ENCODE data around the gene SEC22C. TPM values are rescaled to one million over a fixed set of nuclear protein-coding genes. Genes with fewer than 3 reads are reported as not detected.

SEC22C gene
- total RNA-seq, 1 donor from 2014 or later: 42.6 TPM

DNA sequence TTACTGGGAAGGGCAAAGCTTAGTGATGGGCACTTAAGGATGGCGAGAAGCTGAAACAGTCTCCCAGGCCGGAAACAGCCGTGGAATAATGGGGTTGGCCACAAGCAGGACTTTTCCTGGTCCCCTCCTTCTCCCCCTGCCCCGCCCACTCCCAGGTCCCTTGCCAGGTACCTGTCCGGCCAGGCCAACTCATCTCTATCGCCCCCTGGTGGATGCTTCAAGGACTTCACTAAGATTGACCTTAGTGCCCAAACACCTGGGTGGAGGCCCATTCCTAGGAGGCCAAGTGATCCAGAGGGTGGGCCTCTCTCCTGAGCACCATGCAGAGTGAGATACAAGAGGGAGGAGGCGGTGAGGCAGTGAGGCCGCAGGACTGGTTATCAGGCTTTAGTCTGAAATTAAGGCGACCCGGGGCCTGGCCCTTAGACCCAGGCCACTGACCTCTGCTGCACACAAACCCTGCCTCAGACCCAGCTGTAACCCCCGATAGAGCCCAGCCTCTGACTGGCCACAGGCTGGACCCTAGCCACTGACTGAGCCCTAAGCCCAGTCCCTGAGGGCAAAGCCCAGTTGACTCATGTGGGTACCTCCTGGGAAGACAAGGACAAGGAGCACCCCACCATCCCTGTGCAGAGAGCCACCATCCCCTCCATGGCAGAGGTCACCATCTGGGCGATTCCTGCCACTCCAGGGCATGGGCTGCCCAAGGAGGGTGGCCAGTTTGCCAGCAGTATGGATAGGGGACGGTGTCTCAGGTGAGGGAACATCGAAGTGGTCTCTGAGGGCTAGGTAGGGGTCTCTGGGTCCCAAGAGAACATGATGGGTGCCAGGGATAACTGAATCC is 41.7 kb downstream of the SEC22C start:
- no peak overlapping the region for H3K4me3 Mint-ChIP-seq
- TF ChIP-seq, protein P1, sequence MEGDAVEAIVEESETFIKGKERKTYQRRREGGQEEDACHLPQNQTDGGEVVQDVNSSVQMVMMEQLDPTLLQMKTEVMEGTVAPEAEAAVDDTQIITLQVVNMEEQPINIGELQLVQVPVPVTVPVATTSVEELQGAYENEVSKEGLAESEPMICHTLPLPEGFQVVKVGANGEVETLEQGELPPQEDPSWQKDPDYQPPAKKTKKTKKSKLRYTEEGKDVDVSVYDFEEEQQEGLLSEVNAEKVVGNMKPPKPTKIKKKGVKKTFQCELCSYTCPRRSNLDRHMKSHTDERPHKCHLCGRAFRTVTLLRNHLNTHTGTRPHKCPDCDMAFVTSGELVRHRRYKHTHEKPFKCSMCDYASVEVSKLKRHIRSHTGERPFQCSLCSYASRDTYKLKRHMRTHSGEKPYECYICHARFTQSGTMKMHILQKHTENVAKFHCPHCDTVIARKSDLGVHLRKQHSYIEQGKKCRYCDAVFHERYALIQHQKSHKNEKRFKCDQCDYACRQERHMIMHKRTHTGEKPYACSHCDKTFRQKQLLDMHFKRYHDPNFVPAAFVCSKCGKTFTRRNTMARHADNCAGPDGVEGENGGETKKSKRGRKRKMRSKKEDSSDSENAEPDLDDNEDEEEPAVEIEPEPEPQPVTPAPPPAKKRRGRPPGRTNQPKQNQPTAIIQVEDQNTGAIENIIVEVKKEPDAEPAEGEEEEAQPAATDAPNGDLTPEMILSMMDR (IDR thresholded peaks at IDR 0.05; ENCODE audit: unreplicated experiment): peak; percentile 93
- no peak overlapping the region for H3K27ac Mint-ChIP-seq
- no peaks in the 10 kb centered on the region for H3K27me3 Mint-ChIP-seq (ENCODE audit: low read depth)
- no peaks in the 10 kb centered on the region for H3K9me3 Mint-ChIP-seq
- H3K36me3 Mint-ChIP-seq: no peaks in the 10 kb centered on the region
- peak in 1 of 2 experiments; percentile 62 for DNase-seq (ENCODE audit: low spot score in 2 of 2, unreplicated experiment in 2 of 2)
- H3K4me1 Mint-ChIP-seq: no peaks in the 10 kb centered on the region

DNA sequence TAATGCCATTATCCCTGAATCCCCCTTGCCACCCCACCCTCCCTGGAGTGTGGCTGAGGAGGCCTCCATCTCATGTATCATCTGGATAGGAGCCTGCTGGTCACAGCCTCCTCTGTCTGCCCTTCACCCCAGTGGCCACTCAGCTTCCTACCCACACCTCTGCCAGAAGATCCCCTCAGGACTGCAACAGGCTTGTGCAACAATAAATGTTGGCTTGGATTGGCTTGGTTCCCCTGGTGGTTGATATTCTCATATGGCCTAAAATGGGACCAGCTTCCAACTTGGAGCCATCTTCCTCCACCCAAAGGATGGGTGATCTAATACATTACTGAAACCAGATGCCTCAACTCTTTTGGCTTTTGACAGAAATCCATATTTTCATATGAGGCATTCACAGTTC is 44.4 kb downstream of the SEC22C start:
- H3K4me3 Mint-ChIP-seq: no peak overlapping the region
- H3K27me3 Mint-ChIP-seq (ENCODE audit: low read depth): no peaks in the 10 kb centered on the region
- no peaks in the 10 kb centered on the region for H3K36me3 Mint-ChIP-seq
- no peaks in the 10 kb centered on the region for H3K9me3 Mint-ChIP-seq
- no peak overlapping the region for H3K27ac Mint-ChIP-seq
- peaks cover 5% of the 10 kb centered on the region for H3K4me1 Mint-ChIP-seq
- TF ChIP-seq, protein P1 (IDR thresholded peaks at IDR 0.05; ENCODE audit: unreplicated experiment): no peak
- DNase-seq (ENCODE audit: low spot score in 2 of 2, unreplicated experiment in 2 of 2): no peak

DNA sequence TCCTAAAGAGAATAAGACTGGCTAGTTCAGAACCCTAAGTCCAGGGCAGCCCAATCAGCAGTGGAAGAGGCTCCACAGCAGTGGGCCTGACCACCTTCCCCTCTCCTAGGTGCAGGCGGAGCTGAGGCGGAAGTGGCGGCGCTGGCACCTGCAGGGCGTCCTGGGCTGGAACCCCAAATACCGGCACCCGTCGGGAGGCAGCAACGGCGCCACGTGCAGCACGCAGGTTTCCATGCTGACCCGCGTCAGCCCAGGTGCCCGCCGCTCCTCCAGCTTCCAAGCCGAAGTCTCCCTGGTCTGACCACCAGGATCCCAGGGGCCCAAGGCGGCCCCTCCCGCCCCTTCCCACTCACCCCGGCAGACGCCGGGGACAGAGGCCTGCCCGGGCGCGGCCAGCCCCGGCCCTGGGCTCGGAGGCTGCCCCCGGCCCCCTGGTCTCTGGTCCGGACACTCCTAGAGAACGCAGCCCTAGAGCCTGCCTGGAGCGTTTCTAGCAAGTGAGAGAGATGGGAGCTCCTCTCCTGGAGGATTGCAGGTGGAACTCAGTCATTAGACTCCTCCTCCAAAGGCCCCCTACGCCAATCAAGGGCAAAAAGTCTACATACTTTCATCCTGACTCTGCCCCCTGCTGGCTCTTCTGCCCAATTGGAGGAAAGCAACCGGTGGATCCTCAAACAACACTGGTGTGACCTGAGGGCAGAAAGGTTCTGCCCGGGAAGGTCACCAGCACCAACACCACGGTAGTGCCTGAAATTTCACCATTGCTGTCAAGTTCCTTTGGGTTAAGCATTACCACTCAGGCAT is 45.6 kb downstream of the SEC22C start:
- H3K27me3 Mint-ChIP-seq (ENCODE audit: low read depth): no peaks in the 10 kb centered on the region
- H3K9me3 Mint-ChIP-seq: no peaks in the 10 kb centered on the region
- no peaks in the 10 kb centered on the region for H3K36me3 Mint-ChIP-seq
- no peak for DNase-seq (ENCODE audit: low spot score in 2 of 2, unreplicated experiment in 2 of 2)
- no peak overlapping the region for H3K27ac Mint-ChIP-seq
- H3K4me3 Mint-ChIP-seq: no peak overlapping the region
- peaks cover 5% of the 10 kb centered on the region for H3K4me1 Mint-ChIP-seq
- TF ChIP-seq, protein P1 (IDR thresholded peaks at IDR 0.05; ENCODE audit: unreplicated experiment): peak; percentile 35

DNA sequence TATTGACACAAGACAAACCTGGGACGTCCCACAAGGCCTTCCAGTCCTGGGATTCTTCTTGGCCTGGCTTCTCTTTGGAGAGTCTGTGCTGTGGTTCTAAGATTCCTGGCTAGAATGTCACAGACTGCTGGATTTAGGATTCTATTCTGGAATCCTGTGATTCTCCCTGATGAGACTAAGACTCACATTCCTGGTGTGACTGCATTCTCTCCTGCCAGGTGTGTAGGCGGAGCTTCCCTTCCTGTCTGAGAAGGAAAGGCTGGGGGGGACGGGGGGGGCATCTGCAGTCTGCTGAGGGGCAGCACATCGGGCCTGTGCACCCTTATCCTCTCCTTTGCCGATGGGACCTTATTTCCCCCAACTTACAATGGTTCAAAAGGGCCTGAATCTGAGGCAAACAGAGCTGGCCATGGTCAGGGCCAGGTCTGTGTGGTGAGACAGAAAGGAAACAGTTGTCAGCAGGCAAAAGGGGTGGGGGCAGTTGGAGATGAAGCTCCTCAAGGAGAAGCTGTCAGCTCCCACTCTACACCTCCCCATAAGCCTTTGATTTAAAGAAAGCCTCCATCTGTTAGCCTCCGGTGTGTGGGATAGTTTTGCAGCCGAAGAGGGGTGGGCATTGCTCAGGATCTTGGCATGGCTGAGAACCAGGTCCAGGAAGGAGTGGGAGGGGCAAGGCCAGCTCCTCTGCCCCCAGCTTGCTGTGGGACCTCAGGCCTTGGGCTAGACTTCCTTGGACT is 48.4 kb downstream of the SEC22C start:
- no peak overlapping the region for H3K4me3 Mint-ChIP-seq
- H3K9me3 Mint-ChIP-seq: no peaks in the 10 kb centered on the region
- no peak for DNase-seq (ENCODE audit: low spot score in 2 of 2, unreplicated experiment in 2 of 2)
- H3K36me3 Mint-ChIP-seq: no peaks in the 10 kb centered on the region
- H3K4me1 Mint-ChIP-seq: peaks cover 5% of the 10 kb centered on the region
- TF ChIP-seq, protein P1 (IDR thresholded peaks at IDR 0.05; ENCODE audit: unreplicated experiment): no peak
- no peak overlapping the region for H3K27ac Mint-ChIP-seq
- no peaks in the 10 kb centered on the region for H3K27me3 Mint-ChIP-seq (ENCODE audit: low read depth)

DNA sequence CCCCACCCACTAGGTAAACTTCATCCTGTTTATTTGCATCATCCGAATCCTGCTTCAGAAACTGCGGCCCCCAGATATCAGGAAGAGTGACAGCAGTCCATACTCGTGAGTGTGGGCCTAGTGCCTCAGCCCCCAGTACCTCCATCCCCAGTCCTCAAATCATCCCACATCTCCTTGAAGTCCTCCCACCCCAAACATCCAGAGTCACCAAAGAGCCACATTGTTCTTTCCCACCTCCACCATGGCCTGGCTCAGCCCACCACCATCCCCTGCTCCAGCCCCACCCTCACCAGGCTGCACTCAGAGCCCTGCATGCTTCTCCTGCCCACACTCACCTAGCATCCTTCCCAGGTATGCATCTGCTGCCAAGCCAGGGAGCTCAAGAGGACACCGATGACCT is 49.5 kb downstream of the SEC22C start:
- DNase-seq (ENCODE audit: low spot score in 2 of 2, unreplicated experiment in 2 of 2): no peak
- H3K27me3 Mint-ChIP-seq (ENCODE audit: low read depth): no peaks in the 10 kb centered on the region
- H3K9me3 Mint-ChIP-seq: no peaks in the 10 kb centered on the region
- no peak overlapping the region for H3K4me3 Mint-ChIP-seq
- TF ChIP-seq, protein P1 (IDR thresholded peaks at IDR 0.05; ENCODE audit: unreplicated experiment): no peak
- no peak overlapping the region for H3K27ac Mint-ChIP-seq
- H3K4me1 Mint-ChIP-seq: peaks cover 5% of the 10 kb centered on the region
- no peaks in the 10 kb centered on the region for H3K36me3 Mint-ChIP-seq
